NCI-H82 (cell line): ENCODE data around the gene RPH3AL.
A peak's percentile ranks its signal among the peaks of the same experiment; 100 is the strongest.

Source experiments
- DNase-seq: peaks from one replicate; lab custom pipeline; 2025; lab: John Stamatoyannopoulos, UW

Gene RPH3AL

DNA sequence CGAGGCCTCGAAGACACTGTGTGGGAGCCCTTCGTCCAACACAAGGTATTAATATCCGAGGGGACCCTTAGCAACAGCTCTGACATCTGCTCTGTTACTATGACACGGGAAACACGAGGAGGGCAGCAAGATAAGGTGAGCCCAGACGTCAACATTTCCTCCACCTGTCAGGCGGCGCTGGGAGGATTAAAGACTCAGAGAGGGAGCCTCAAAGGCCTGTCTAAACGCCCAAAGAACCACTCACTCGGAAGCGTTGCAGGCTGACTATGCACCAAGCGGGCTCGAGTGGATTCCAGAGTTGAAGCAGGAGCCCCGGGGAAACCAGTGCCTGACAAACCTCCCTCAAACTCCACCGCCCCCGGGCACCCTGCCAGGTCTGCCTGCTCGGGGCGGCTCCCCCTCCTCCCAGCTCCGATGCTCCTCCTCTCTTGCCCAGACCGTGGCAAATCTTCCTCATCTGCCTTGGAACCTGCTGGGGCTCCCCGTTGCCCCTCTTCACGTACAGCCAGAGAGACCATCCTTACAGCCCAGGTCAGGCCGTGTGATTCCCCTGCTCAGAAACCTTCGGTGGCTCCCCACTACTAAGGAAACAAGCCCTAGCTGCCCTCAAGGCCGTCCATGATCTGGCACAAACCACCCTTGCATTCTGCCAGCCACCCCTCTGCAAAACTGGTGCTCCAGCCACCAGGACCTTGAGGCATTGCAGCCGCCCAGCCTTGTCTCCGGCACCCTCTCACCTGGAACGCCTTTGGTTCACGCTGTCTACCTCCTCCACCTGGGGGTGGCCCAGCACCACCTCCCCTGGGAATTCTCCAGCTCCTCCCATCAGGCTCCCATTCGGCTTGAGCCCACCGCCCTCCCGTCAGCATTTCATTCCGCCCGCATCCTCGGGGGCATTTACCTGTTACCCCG is 16.2 kb downstream of the RPH3AL start:
- DNase-seq: peak; percentile 95

DNA sequence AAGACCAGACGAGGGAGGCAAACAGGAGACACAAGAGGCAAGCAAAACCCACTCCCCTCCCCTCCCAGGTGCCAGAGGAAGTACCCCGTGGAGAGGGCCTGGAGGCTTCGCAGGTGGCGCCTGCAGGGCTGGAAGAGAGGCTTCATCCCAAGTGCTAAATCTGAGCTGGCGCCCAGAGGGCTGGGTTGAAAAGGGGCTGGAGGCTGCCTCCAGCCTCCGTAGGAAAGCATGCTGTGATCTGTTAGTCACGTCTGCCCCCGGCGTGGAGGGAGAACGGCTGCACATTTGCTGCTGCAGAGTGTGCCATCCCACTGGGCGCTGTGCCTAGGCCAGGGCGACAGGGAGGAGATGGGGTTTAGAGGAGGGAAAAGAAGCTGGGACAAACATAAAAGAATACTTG is 16.9 kb downstream of the RPH3AL start:
- DNase-seq: peak; percentile 64

- no peak for DNase-seq
Observed at GRCh38 chr17:334974-335481, 17.6 kb downstream of the RPH3AL start.

- DNase-seq: no peak
Observed at GRCh38 chr17:333626-334396, 18.8 kb downstream of the RPH3AL start.

DNA sequence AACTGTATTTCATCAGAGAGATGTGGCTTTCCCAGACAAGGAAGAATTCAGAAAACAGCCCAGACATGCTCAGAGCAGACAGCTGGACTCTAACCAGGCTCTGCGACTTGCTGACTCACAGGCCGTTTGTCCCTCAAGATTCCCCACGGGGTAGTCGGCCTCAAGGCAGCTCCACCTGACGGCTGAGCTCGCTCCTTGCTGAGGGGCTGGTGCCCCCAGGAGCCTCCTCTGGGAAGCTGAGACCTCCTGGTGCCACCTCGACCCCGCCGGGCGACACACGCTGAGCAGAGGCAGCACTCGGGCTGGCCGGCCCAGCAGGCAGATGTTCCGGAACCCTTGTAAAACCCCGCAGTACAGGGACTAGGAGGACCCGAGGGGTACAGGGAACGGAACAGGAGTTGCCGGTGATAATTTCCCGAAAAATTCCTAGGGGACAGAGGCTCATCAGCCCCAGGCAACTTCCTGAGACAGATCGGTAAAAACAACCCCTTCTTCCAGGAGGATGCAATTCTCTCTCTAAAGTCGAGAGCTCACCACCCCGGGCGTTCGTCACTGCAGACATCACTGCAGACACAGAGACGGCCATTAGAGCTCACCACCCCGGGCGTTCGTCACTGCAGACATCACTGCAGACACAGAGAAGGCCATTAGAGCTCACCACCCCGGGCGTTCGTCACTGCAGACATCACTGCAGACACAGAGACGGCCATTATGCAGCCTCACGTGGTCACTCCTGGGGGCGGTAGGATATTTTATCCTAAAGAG is 19.9 kb downstream of the RPH3AL start:
- DNase-seq: no peak

DNA sequence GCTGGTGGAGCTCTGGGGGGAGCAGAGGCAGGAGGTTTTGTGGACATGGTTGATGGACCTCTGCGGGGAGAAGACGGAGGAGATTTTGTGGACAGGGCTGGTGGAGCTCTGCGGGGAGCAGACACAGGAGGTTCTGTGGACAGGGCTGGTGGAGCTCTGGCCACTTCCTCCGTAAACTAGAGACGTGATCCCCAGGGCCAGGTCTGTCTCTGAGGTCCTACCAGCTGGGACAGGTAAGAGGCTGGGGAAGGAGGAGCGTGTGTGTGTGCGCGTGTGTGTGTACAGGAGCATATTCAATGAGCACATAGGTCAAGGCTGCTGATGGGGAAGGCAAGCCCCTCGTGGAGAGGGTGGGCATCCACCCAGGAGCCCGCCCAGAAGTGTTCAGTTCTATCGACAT is 20.6 kb downstream of the RPH3AL start:
- DNase-seq: no peak

DNA sequence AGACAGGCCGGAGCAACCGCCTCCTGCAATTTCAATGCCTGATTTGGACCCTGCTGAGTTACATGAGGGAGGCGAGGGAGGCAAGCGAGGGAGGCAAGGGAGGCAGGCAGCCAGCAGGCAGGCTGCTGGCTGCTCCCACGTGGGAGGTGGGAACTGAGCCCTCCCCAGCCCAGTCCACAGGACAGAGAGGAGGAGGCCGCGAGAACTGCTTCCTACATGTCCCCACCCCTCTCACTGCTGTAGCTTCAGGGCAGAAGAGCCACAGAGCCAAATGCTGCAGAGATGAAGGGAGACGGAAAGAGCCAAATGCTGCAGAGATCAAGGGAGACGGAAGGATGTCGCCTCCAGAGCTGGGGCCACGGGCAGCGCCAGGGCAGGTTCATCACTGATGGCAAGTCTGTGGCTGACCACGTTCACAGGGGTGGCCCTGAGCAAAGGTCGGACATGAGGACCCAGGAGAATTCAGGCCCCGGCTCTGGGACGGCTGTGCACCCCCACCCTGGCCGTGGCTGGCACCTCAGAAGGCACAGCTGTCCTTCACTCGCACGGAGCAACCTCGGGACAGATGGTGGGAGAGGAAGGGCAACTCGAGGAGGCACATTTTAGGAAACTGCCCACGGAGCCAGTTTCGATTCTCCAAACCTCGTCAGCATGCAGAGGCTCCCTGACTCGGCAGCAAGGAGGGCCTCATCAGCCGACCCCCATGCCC is 21.5 kb downstream of the RPH3AL start:
- no peak for DNase-seq

- no peak for DNase-seq
Observed at GRCh38 chr17:329784-330420, 22.7 kb downstream of the RPH3AL start.

DNA sequence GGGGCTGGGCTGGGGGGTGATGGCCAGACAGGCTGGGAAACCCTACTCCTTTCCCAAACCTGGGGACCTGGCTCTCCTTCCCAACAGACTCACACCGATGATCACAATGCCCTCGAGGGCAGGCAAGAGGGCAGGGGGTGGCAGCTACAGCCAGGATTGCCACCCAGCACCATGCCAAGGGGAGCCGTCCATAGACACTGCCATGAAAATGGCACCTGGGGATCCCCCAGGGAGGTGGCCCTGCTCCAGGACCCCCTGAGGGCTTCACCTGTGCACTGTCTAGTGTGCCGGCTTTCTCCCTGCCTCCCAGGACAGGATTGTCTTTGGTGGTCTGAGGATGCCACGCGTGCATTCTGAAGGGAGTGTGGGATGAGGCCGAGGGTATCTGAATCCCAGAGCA is 24.6 kb downstream of the RPH3AL start:
- DNase-seq: no peak

- no peak for DNase-seq
Observed at GRCh38 chr17:327296-327695, 25.3 kb downstream of the RPH3AL start.

DNA sequence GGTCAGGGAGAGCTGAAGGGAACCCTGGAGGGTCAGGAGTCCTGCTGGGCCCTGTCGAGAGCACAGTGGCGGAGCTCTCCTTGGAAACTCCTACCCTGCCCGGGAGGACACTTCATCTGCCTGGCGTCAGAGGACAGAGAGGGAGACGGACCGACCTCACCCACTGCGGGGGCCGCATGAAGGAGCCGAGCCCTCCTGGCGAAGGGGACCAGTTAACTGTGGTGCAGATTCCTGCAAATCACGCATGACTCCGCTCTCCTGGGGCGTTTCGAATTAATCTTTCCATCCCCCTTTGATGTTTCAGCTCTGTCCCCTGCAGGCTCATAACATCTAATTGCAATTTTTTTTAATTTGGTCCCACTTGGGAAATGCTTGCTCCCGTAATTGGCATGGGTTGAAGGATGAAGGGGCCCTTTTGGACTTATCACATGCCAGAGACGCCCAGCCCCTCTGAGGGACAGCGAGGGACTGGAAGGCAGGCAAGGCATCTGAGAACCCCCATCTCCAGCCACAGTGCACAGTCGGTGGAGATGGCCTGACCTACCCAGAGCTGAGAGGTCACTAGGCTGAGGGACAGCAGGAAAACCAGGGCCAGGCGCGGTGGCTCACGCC is 26.5 kb downstream of the RPH3AL start:
- DNase-seq: no peak

GRCh38 chr17:325270-326009 is 27.2 kb downstream of the RPH3AL start:
- DNase-seq: no peak

GRCh38 chr17:323721-324571 is 28.7 kb downstream of the RPH3AL start:
- no peak for DNase-seq

DNA sequence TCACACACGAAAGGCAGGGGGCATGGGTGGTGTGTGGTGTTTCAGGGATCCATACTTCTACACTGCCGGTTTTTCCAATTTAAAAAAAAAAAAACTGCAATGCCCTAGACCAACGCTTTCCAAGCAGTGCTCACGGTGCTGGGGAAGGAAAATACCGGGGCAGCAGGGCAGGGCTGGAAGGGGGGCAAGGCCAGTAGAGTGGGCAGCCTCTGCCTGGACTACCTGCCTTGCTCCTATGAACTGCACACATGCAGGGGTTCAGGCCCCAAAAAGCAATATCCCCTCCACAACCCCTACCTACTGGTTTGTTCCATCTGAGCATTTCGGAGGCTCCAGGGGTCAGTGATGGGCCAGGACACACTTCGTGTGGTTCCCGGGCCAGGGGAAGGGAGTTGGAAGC is 29.4 kb downstream of the RPH3AL start:
- no peak for DNase-seq

DNA sequence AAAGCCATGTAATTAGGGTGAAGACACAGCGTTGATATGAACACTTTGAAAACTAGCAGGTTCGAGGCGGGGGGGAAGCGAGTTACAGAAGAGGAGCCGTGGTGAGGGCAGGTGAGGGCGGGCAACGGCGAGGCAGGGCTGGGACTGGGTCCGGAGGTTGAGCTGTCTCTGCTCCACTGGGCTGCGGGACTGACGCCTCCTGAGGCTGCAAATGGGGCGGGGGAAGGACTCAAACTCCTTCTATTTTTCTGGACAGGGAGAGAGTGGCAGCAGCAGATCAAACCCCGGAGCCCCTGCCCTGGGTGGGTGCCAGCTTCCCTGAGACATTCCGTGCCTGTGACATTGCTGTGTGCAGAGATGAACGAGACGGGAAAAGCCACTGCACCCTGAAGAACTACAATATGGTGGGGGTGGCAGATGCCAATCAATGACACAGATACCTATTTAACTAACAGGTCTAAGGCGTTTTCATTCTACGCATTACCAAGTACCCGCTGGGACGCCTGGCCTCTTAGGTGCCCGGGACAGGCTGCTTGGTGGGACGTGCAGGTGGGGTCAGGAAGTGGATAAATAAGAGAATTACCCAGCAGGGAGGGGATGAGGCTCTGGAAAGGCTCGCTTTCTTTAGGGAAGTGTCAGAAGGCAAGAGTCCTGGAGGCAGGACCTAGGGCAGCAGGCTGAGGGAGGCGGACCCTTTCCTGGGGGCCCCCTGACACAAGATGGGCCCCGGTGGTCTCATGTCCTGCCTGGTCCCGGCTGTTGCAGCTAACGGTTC is 30.4 kb downstream of the RPH3AL start:
- DNase-seq: no peak

- no peak for DNase-seq
Observed at GRCh38 chr17:321386-321941, 31.1 kb downstream of the RPH3AL start.

GRCh38 chr17:320809-321385 is 31.7 kb downstream of the RPH3AL start:
- DNase-seq: peak; percentile 39
